ENCODE measurements around the gene PSMD3. TPM values are rescaled to one million over a fixed set of nuclear protein-coding genes. Genes with fewer than 3 reads are reported as not detected.

The PSMD3 gene
- total RNA-seq, 4 donors from 2014 or later, result 106 to 154 (median 129) TPM

DNA sequence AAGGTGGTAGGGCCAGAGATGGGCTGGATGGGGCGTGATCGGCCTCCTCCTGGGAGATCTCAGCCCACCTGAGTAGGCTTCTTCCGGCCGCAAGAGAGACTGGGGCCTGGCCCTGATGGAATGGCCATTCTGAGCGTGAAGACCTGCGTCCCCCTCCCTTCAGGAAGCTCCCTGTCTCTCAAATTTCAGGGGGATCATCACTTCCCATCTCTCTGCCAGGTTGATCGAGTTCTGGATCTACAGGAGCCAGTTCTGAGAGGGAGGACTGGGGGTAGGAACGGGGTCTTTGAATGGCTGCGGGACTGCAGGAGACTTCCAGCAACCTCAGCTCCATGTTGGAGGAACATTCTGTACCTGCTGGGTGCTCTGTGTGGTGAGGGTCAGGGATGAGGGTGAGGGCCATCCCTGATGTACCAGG lies 27.1 kb upstream of the PSMD3 start:
- WGBS, 2 donors, result 38 to 39% methylated on average over 9 of the region's 9 CpGs
- TF ChIP-seq, protein P1, sequence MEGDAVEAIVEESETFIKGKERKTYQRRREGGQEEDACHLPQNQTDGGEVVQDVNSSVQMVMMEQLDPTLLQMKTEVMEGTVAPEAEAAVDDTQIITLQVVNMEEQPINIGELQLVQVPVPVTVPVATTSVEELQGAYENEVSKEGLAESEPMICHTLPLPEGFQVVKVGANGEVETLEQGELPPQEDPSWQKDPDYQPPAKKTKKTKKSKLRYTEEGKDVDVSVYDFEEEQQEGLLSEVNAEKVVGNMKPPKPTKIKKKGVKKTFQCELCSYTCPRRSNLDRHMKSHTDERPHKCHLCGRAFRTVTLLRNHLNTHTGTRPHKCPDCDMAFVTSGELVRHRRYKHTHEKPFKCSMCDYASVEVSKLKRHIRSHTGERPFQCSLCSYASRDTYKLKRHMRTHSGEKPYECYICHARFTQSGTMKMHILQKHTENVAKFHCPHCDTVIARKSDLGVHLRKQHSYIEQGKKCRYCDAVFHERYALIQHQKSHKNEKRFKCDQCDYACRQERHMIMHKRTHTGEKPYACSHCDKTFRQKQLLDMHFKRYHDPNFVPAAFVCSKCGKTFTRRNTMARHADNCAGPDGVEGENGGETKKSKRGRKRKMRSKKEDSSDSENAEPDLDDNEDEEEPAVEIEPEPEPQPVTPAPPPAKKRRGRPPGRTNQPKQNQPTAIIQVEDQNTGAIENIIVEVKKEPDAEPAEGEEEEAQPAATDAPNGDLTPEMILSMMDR (IDR thresholded peaks at IDR 0.05), result no peak
- no peak for TF ChIP-seq POLR2A (IDR thresholded peaks at IDR 0.05)
- intact Hi-C loops (cut with DNase I; ENCODE audit: low total_unique reads), result no loop called here
- no peak for DNase-seq (ENCODE audit: low spot score in 2 of 2)
- H3K4me3 ChIP-seq (ENCODE audit: low read depth, poor library complexity, severe bottlenecking), result no peak overlapping the region

GRCh38 chr17:39954876-39955275 lies 25.7 kb upstream of the PSMD3 start:
- TF ChIP-seq, protein P1 (IDR thresholded peaks at IDR 0.05), result no peak
- no peak for TF ChIP-seq POLR2A (IDR thresholded peaks at IDR 0.05)
- intact Hi-C loops (cut with DNase I; ENCODE audit: low total_unique reads), result no loop called here
- DNase-seq (ENCODE audit: low spot score in 2 of 2), result no peak
- no peak overlapping the region for H3K4me3 ChIP-seq (ENCODE audit: low read depth, poor library complexity, severe bottlenecking)
- WGBS, 2 donors, result 45 to 71% methylated on average over 4 of the region's 4 CpGs

GRCh38 chr17:39955726-39956225 lies 24.8 kb upstream of the PSMD3 start:
- WGBS, 2 donors, result 69 to 71% methylated on average over 4 of the region's 4 CpGs
- H3K4me3 ChIP-seq (ENCODE audit: low read depth, poor library complexity, severe bottlenecking), result no peak overlapping the region
- TF ChIP-seq POLR2A (IDR thresholded peaks at IDR 0.05), result no peak
- TF ChIP-seq, protein P1 (IDR thresholded peaks at IDR 0.05), result no peak
- intact Hi-C loops (cut with DNase I; ENCODE audit: low total_unique reads), result no loop called here
- DNase-seq (ENCODE audit: low spot score in 2 of 2), result no peak

DNA sequence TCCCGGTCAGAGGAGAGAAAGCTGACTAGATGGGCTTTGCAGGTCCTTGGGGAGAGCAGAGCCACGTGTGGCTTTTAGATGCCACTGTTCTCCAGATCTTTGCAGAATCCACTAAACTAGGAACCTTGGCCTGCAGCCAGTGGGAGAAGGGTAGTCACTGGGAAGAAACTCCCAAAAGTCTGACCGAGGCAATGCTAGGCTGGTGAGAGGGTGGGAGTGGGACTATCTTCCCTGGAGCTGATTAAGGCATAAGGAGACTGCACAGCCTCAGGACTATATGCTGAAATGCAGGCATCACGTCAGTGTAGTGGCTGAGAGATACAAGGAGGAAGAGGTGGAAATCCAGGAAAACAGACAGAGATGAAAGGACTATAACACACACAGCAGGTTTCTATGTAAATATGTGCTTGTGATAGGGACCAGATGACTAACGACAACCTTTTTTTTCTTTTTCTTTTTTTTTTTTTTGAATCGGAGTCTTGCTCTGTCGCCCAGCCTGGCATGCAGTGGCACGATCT lies 20.0 kb upstream of the PSMD3 start:
- 62 to 63% methylated on average over 7 to 8 of the region's 8 CpGs for WGBS, 2 donors
- TF ChIP-seq POLR2A (IDR thresholded peaks at IDR 0.05), result no peak
- TF ChIP-seq, protein P1 (IDR thresholded peaks at IDR 0.05), result no peak
- no peak overlapping the region for H3K4me3 ChIP-seq (ENCODE audit: low read depth, poor library complexity, severe bottlenecking)
- intact Hi-C loops (cut with DNase I; ENCODE audit: low total_unique reads), result no loop called here
- no peak for DNase-seq (ENCODE audit: low spot score in 2 of 2)

- intact Hi-C loops (cut with DNase I; ENCODE audit: low total_unique reads), result no loop called here
- no peak within 1 kb of the TSS for H3K4me3 ChIP-seq (ENCODE audit: low read depth, poor library complexity, severe bottlenecking)
- DNase-seq (ENCODE audit: low spot score in 2 of 2), result no peak
- 43 to 70% methylated on average over 5 to 6 of the region's 6 CpGs for WGBS, 2 donors
- no peak for TF ChIP-seq POLR2A (IDR thresholded peaks at IDR 0.05)
- TF ChIP-seq, protein P1 (IDR thresholded peaks at IDR 0.05), result no peak
Observed at GRCh38 chr17:39962642-39963220, 17.9 kb upstream of the PSMD3 start, which contains the start of gene GSDMA. TSS of gene GSDMA (plus strand) at chr17:39963004. CDS start at chr17:39965688, 2,684 bp downstream.
